Activated naive CD8-positive, alpha-beta T cell treated with anti-CD3 and anti-CD28 coated beads for 36 hours (primary cell): Measurements from ENCODE around the gene TTLL11. TPM values are rescaled to one million over a fixed set of nuclear protein-coding genes. Genes with fewer than 3 reads are reported as not detected.
"Not testable (repeated sequence)": the region's sequence is repeated elsewhere in the genome, so short reads cannot be mapped to it uniquely, and the experiment has no call there.

ENCODE experiments used
- DNase-seq: peaks from one replicate; pipeline ENCODE4 v3.0.0; 2021
- H3K27ac Mint-ChIP-seq: one replicate; pipeline ENCODE4 v1.8.0; 2022; ENCODE audit warnings: mild to moderate bottlenecking, moderate library complexity, mixed read lengths
- H3K27me3 Mint-ChIP-seq: one replicate; pipeline ENCODE4 v1.8.0; 2022; ENCODE audit warnings: mild to moderate bottlenecking, mixed read lengths
- H3K36me3 Mint-ChIP-seq: one replicate; pipeline ENCODE4 v1.8.0; 2021; ENCODE audit warnings: mild to moderate bottlenecking, mixed read lengths
- H3K4me1 Mint-ChIP-seq: one replicate; pipeline ENCODE4 v1.8.0; 2021; ENCODE audit warnings: mixed read lengths
- H3K4me3 Mint-ChIP-seq: one replicate; pipeline ENCODE4 v1.8.0; 2022; ENCODE audit warnings: mild to moderate bottlenecking, moderate library complexity, mixed read lengths
- H3K9me3 Mint-ChIP-seq: one replicate; pipeline ENCODE4 v1.8.0; 2022; ENCODE audit warnings: mixed read lengths
- total RNA-seq, 2 experiments: library from RNA; stranded (reverse); gene quantifications; one replicate each; pipeline ENCODE4 v1.2.3, GENCODE V29; 2021

TTLL11 gene
- total RNA-seq, 2 experiments from 2014 or later, result 2.5 to 2.8 TPM

DNA sequence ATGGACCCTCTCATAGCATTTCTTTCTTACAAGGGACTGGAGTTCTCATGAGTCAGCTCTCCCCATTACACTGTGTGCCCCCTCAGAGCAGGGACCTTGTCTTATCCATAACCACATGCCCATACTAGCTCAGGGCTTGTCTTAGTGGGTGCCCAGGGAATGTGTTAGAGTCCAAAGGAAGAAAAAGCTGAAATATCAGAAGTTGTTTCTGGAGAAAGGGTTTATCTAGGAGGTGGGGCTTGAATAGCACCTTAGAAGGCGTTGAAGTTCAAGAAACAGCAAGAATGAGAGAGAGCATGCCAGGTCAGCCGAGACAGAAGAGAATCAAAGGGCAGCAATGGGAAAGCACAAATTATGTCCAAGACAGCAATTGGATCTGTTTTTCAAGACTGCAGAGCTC is 109.4 kb downstream of the TTLL11 start:
- peaks cover 16% of the 10 kb centered on the region for H3K36me3 Mint-ChIP-seq
- DNase-seq, result no peak
- H3K27ac Mint-ChIP-seq, result no peak overlapping the region
- peaks cover 3% of the 10 kb centered on the region for H3K27me3 Mint-ChIP-seq
- H3K4me3 Mint-ChIP-seq, result no peak overlapping the region
- peaks cover 9% of the 10 kb centered on the region for H3K9me3 Mint-ChIP-seq
- H3K4me1 Mint-ChIP-seq, result no peaks in the 10 kb centered on the region

DNA sequence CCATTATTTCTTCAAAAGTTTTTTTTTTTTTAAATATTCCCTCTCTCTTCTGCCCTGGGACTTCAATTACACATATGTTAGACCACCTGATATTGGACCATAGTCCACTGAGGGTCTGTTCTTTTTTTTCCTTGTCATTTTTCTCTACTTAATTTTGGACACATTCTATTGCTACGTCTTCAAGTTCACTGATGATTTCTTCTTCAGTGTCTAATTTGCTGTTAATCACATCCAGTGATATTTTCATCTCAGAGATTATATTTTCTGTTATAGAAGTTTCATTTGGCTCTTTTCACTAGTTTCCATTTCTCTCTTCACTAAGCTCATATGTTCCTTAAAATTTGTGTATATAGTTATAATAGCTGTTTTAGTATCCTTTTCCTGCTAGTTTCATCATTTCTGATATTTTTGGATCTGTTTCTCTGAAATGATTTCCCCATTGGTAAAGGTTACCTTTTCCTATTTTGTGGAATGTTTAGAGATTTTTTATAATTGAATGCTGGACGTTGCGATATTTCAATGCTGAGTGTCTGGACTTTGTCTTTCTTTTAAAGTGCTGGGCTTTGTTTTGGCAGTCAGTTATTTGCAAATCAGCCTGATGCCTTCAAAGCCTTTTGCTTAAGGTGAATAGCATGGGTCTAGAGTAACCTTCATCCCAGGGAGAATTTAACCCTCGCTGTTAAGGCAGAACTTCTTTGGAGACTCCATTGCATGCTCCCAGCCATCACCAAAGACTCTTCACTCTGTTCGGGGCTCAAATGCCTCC is 111.8 kb downstream of the TTLL11 start:
- DNase-seq, result no peak
- Mint-ChIP-seq H3K36me3 (peaks cover 12% of the 10 kb centered on the region), H3K4me1 (no peaks in the 10 kb centered on the region), H3K9me3 (peaks cover 9% of the 10 kb centered on the region), H3K4me3 (no peak overlapping the region), H3K27ac (no peak overlapping the region), H3K27me3 (no peaks in the 10 kb centered on the region)

DNA sequence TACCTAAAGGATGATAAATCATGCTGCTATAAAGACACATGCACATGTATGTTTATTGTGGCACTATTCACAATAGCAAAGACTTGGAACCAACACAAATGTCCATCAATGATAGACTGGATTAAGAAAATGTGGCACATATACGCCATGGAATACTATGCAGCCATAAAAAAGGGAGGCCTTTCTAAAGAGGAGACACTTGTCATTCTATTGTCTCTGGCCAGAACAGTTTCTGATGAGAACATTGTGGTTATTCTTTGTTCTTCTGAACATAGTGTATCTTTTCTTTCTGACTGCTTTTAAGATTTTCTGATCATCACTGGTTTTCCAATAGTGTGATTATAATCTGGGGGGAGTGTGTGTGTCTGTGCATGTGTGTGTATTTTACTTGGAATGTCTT is 112.4 kb downstream of the TTLL11 start:
- peaks cover 12% of the 10 kb centered on the region for H3K36me3 Mint-ChIP-seq
- not testable (repeated sequence) for H3K4me1 Mint-ChIP-seq, H3K4me3 Mint-ChIP-seq, H3K27me3 Mint-ChIP-seq, H3K9me3 Mint-ChIP-seq, H3K27ac Mint-ChIP-seq, DNase-seq

DNA sequence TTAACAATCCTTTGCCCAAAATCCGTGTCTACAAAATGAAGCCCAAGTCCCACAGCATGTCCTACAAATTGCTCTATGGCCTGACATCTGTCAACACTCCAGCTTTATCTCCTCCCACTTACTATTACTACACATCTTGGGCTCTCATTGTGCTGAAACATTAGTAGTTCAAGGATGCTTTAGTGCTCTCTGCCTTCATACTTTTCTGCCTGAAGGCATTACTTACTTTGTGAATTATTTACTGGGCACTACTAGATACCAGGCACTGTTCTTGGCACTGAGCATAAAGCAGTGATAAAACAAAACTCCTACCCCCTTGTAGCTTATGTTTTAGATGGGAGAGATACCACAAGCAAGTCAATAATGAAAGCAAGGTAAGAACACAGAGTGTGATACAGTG is 113.4 kb downstream of the TTLL11 start:
- Mint-ChIP-seq H3K27ac (no peak overlapping the region), H3K4me1 (no peaks in the 10 kb centered on the region), H3K9me3 (peaks cover 9% of the 10 kb centered on the region), H3K27me3 (no peaks in the 10 kb centered on the region), H3K36me3 (peaks cover 12% of the 10 kb centered on the region), H3K4me3 (no peak overlapping the region)
- no peak for DNase-seq

DNA sequence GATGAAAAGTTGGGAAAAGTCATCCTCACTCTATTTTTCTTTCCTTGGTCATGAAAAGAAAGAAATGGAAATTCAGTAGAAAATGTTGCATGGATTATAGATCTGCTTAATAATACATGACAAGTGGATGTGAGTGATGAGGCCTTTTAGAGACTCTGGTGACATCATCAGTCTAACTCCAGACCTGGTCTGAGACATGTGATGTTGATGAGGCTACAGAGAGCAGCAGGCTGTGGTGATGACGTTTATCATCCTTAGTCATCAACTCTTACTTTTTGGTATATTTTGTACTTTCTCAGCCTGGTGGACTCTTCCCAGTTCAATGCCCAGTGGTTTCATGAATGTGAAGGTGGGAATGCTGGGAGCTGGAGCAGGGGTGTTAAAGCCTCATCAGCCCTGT is 116.4 kb downstream of the TTLL11 start:
- no peak overlapping the region for H3K27ac Mint-ChIP-seq
- peaks cover 5% of the 10 kb centered on the region for H3K9me3 Mint-ChIP-seq
- H3K36me3 Mint-ChIP-seq, result peaks cover 6% of the 10 kb centered on the region
- H3K4me1 Mint-ChIP-seq, result no peaks in the 10 kb centered on the region
- no peak overlapping the region for H3K4me3 Mint-ChIP-seq
- DNase-seq, result no peak
- H3K27me3 Mint-ChIP-seq, result no peaks in the 10 kb centered on the region

DNA sequence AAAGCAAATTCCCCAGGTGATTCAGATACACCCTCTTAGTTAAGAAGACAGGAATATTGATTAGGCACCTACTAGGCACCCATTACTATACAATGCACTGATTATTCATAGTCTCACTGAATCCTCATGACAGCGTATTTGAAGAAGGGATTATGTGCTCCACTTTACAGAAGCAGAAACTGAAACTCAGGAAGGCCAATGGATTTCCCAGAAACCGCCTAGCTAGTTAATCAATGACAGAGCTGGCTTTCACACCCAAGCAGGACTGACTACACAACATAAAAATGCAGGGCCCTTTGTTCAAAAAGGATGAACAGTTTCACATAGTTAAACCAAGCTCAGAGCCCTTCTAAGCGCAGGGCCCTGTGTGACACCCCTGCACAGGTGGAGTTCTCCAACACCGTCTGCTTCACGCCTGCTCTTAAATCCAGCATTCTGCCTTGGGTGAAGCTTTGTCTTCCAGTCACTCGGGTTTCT is 117.3 kb downstream of the TTLL11 start:
- H3K4me1 Mint-ChIP-seq, result no peaks in the 10 kb centered on the region
- H3K27me3 Mint-ChIP-seq, result no peaks in the 10 kb centered on the region
- no peak for DNase-seq
- no peak overlapping the region for H3K4me3 Mint-ChIP-seq
- H3K36me3 Mint-ChIP-seq, result peaks cover 5% of the 10 kb centered on the region
- peaks cover 3% of the 10 kb centered on the region for H3K9me3 Mint-ChIP-seq
- H3K27ac Mint-ChIP-seq, result no peak overlapping the region

DNA sequence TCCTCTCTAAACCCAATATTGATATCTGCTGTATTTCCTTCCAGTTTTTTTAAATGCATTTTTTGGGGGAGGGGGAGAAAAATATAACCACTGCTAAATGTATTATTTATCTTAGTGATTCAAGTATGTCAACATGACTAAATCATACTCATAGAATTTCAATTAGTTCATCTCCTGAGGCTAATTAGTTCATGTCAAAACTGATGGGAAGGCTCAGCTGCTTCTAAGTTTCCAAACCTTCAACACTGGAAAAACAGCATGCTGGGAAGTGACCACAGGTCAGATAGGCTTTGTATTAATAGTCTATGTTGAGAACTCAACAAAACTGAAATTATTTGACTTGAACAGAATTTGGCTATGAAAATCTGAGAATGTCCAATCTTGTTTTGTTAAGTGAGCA is 118.7 kb downstream of the TTLL11 start:
- Mint-ChIP-seq H3K4me1 (no peaks in the 10 kb centered on the region), H3K27ac (no peak overlapping the region), H3K27me3 (no peaks in the 10 kb centered on the region), H3K9me3 (peaks cover 2% of the 10 kb centered on the region), H3K4me3 (no peak overlapping the region), H3K36me3 (peaks cover 7% of the 10 kb centered on the region)
- DNase-seq, result no peak

DNA sequence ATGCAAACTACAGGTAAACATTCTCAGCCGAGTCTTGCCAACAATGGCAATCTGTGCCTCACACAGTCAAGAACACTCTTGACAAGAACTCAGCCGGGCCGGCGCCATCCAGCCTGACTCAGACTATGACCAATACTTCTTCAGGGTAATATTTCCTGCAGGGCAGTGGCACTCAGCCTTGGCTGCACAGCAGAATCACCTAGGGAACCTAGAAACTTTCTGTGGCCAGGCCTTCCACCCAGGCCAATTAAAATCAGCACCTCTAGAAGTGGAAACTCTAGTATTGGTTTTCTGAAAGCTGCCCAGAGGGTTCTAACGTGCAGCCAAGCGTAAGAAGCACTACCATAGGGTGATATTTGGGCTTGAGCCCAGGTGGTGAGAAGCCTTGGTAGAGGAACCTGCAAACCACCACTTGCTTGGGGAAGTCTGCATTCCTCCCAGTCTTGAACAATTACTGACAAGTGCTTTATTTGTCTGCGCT is 120.6 kb downstream of the TTLL11 start:
- no peaks in the 10 kb centered on the region for H3K27me3 Mint-ChIP-seq
- peaks cover 2% of the 10 kb centered on the region for H3K9me3 Mint-ChIP-seq
- H3K4me3 Mint-ChIP-seq, result no peak overlapping the region
- no peak overlapping the region for H3K27ac Mint-ChIP-seq
- no peaks in the 10 kb centered on the region for H3K4me1 Mint-ChIP-seq
- DNase-seq, result no peak
- H3K36me3 Mint-ChIP-seq, result peaks cover 8% of the 10 kb centered on the region

DNA sequence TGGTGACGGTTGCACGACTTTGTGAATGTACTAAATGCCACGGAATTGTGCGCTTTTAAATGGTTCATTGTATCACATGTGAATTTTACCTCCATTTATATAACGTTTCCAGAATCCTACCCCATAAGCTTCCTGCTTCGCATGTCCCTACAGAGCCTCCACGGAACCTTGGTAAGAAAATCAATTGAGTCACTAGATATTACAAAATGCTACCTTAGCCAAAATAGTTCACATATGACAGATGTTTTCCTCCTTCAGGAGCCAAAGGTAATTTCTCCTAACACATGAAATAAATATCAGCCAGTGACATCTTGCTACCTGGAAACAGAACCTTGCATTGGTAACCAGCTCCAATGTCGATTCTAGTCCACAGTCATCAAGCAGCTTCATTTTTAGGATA is 125.1 kb downstream of the TTLL11 start:
- H3K27me3 Mint-ChIP-seq, result no peaks in the 10 kb centered on the region
- no peak for DNase-seq
- no peak overlapping the region for H3K4me3 Mint-ChIP-seq
- peaks cover 11% of the 10 kb centered on the region for H3K36me3 Mint-ChIP-seq
- no peak overlapping the region for H3K27ac Mint-ChIP-seq
- H3K9me3 Mint-ChIP-seq, result peaks cover 2% of the 10 kb centered on the region
- no peaks in the 10 kb centered on the region for H3K4me1 Mint-ChIP-seq

DNA sequence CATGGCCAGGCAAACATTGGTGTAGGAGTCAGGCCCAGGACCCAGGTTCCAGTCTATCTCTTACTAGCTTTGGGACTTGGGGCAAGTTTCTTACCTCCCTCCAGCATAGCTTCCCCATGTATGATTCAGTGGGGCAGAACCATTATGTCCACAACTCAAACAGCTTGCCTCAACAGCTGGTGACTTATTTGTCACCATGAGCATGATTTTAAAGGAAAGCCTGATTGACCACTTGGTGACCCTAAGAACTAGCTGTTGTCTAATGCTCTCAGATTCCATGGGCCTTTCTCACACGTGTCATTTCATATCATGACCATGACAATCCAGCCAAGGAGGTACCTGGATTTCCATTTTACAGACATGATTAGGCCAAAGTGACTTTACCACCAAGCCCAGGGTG is 126.4 kb downstream of the TTLL11 start:
- H3K4me1 Mint-ChIP-seq, result no peaks in the 10 kb centered on the region
- H3K36me3 Mint-ChIP-seq, result peaks cover 9% of the 10 kb centered on the region
- no peaks in the 10 kb centered on the region for H3K27me3 Mint-ChIP-seq
- H3K4me3 Mint-ChIP-seq, result no peak overlapping the region
- H3K27ac Mint-ChIP-seq, result no peak overlapping the region
- H3K9me3 Mint-ChIP-seq, result peaks cover 2% of the 10 kb centered on the region
- no peak for DNase-seq

DNA sequence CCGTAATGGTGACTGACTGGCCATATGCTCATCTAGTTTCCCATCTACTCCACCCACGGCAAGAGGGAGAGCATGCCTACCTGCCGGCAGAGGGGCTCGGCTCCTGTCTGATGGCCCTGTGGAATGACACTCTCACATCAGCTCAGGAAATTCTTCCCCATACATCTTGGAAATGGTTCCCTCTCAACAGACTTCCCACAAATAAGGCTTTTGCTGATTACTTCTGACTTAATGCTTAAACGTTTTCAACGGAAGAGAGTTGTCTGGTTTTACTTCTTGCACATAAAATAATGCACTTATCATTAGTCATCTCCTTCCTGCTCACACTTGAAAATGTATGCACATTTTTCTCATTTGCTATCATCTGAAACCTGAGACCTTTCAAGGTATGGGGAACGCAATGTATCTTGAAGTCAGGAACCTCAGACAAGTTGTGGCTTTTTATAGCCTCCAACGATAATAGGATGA is 129.5 kb downstream of the TTLL11 start:
- no peaks in the 10 kb centered on the region for H3K27me3 Mint-ChIP-seq
- peaks cover 5% of the 10 kb centered on the region for H3K36me3 Mint-ChIP-seq
- H3K27ac Mint-ChIP-seq, result no peak overlapping the region
- DNase-seq, result no peak
- H3K9me3 Mint-ChIP-seq, result no peaks in the 10 kb centered on the region
- H3K4me3 Mint-ChIP-seq, result no peak overlapping the region
- peaks cover 4% of the 10 kb centered on the region for H3K4me1 Mint-ChIP-seq

DNA sequence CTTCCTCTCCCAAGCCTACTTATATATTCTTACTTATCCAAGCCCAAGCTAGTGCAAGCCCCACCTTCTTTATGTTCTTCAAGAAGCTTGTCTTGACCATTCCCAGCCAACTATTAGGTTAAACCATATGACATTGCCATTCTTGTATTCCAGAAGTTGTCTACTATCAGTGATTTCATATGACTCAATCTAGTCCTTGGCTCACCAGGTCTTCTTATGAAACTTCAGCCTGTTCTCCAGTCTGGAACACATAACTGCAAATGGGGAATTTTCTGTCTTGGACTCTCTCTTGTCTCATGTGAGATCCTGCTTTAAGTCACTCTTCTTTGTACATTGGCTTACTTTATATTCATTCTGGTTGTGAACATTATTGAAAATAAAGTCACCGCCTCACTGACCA is 130.7 kb downstream of the TTLL11 start:
- no peak overlapping the region for H3K4me3 Mint-ChIP-seq
- no peaks in the 10 kb centered on the region for H3K27me3 Mint-ChIP-seq

DNA sequence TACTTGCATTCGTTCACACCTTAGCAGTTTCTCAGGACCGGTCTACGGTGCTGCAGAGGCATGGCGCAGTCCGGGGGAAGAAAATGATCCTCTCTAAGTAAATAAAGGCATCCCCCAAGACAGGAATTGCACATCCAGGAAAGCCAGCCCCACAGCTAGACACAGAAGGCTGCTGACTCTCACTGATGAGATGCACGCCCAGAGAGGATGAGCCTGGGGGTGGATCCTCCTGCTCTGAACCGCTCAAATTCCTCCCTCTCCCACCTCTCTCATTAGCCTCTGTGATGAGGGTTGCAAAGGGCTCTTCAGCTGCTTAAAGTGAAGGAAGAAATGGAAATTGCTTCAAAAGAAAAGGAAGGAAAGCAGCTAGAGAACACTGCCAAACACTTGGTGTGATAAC is 132.4 kb downstream of the TTLL11 start:
- H3K9me3 Mint-ChIP-seq, result no peaks in the 10 kb centered on the region
- no peak overlapping the region for H3K27ac Mint-ChIP-seq
- H3K4me3 Mint-ChIP-seq, result no peak overlapping the region
- no peaks in the 10 kb centered on the region for H3K27me3 Mint-ChIP-seq
- no peak for DNase-seq
- peaks cover 10% of the 10 kb centered on the region for H3K4me1 Mint-ChIP-seq
- peaks cover 1% of the 10 kb centered on the region for H3K36me3 Mint-ChIP-seq

More for the DNA sequence above, 130.7 kb downstream of the TTLL11 start:
- no peaks in the 10 kb centered on the region for H3K9me3 Mint-ChIP-seq
- H3K27ac Mint-ChIP-seq, result no peak overlapping the region
- H3K4me1 Mint-ChIP-seq, result peaks cover 10% of the 10 kb centered on the region
- no peak for DNase-seq
- peaks cover 3% of the 10 kb centered on the region for H3K36me3 Mint-ChIP-seq

DNA sequence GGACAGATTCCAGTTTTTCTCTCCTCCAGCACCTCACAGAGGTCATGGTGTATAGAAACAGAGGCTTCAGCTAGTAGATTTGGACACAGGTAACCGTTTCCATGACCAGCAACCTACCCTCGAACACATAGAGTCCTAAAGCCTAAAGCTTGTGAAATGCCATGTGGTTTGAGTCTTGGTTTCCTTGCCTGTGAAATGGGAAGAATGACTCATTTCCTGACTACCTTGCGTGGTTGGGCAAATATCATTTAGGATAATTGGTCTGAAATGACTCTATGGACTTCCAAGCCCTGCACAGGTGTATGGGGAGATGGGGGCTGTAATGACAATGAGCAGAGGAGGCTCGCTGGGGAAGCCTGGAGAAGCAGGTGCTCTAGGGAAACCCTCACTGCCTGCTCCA is 134.6 kb downstream of the TTLL11 start:
- Mint-ChIP-seq H3K4me1 (peaks cover 12% of the 10 kb centered on the region), H3K4me3 (no peak overlapping the region), H3K36me3 (no peaks in the 10 kb centered on the region), H3K27me3 (no peaks in the 10 kb centered on the region), H3K9me3 (no peaks in the 10 kb centered on the region), H3K27ac (no peak overlapping the region)
- no peak for DNase-seq

DNA sequence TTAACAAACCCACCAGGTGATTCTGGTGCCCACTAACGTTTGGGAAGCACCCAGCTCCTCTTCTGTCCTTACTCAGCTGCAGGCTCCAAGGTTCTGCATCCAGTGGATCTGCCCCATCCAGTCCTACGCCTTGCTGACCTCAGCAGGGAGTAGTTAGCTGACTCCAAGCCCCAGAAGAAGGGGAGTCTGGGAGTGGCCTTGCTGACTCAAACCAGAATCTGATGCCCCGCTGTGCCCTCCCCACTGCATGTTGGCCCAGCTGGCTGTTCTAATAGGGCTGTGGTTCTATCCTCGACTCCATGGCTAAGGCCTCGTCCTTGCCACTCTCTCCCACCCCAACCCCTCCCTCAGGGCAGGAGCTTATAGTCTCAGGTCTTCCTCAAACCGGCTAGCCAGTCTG is 136.3 kb downstream of the TTLL11 start:
- no peaks in the 10 kb centered on the region for H3K27me3 Mint-ChIP-seq

DNA sequence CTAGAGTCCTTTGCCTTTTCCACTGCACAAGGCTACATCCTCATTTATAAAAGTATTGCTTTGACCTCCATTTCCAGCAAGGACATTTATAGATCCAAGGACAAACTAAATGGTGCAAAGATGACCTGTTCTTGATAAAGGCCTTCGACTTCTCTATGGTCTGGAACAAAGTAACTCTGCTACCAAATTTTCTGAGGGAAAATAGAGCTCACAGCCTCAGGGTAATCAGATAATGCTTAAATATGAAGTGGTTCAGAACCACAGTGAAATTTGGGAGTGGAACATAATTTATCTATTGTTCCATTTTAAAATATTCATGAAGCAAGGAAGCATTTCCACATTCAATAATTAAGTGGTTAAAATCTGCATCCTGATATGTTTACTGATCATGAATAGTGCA is 137.5 kb downstream of the TTLL11 start:
- no peaks in the 10 kb centered on the region for H3K9me3 Mint-ChIP-seq
- H3K27ac Mint-ChIP-seq, result no peak overlapping the region
- DNase-seq, result no peak
- no peak overlapping the region for H3K4me3 Mint-ChIP-seq
- peaks cover 12% of the 10 kb centered on the region for H3K4me1 Mint-ChIP-seq
- no peaks in the 10 kb centered on the region for H3K36me3 Mint-ChIP-seq
- no peaks in the 10 kb centered on the region for H3K27me3 Mint-ChIP-seq

More for the DNA sequence above, 136.3 kb downstream of the TTLL11 start:
- no peak for DNase-seq
- no peaks in the 10 kb centered on the region for H3K36me3 Mint-ChIP-seq
- H3K4me1 Mint-ChIP-seq, result peaks cover 12% of the 10 kb centered on the region
- no peaks in the 10 kb centered on the region for H3K9me3 Mint-ChIP-seq
- no peak overlapping the region for H3K27ac Mint-ChIP-seq
- no peak overlapping the region for H3K4me3 Mint-ChIP-seq
